GM18519 (cell line): ENCODE data around the gene DUSP28.
A peak's percentile ranks its signal among the peaks of the same experiment; 100 is the strongest.

Experiments
- ATAC-seq: cut with Tn5 transposase; IDR thresholded peaks from one replicate; pipeline ENCODE4 v1.9.1; 2021; ENCODE audit warnings: mild to moderate bottlenecking, moderate library complexity; ENCODE audit not compliant: unreplicated experiment, low FRiP score

Gene DUSP28

GRCh38 chr2:240584486-240585031 lies 24.4 kb downstream of the DUSP28 start:
- ATAC-seq, result peak; percentile 47

GRCh38 chr2:240585101-240585500 lies 24.9 kb downstream of the DUSP28 start:
- ATAC-seq, result peak; percentile 7

- ATAC-seq, result no peak
Measured at GRCh38 chr2:240585681-240586197, 25.6 kb downstream of the DUSP28 start.

GRCh38 chr2:240586198-240586918 lies 26.2 kb downstream of the DUSP28 start, which contains the start of gene CAPN10:
CAPN10 (plus strand) TSS chr2:240586734; CDS start chr2:240586912, 178 bp downstream.
- ATAC-seq, result peak; percentile 52

GRCh38 chr2:240586919-240587800 lies 27.0 kb downstream of the DUSP28 start:
- ATAC-seq, result no peak

GRCh38 chr2:240588006-240588655 lies 28.0 kb downstream of the DUSP28 start:
- no peak for ATAC-seq

- no peak for ATAC-seq
Measured at GRCh38 chr2:240588669-240589068, 28.5 kb downstream of the DUSP28 start.

GRCh38 chr2:240589375-240589774 lies 29.2 kb downstream of the DUSP28 start:
- no peak for ATAC-seq

- ATAC-seq, result no peak
Measured at GRCh38 chr2:240589850-240590525, 29.8 kb downstream of the DUSP28 start.

- ATAC-seq, result no peak
Measured at GRCh38 chr2:240590681-240591111, 30.5 kb downstream of the DUSP28 start.

GRCh38 chr2:240591226-240591625 lies 31.1 kb downstream of the DUSP28 start:
- ATAC-seq, result no peak

- ATAC-seq, result no peak
Measured at GRCh38 chr2:240591784-240592183, 31.6 kb downstream of the DUSP28 start.

- ATAC-seq, result no peak
Measured at GRCh38 chr2:240593026-240593702, 33.0 kb downstream of the DUSP28 start.

GRCh38 chr2:240593703-240594451 lies 33.7 kb downstream of the DUSP28 start:
- ATAC-seq, result no peak

- no peak for ATAC-seq
Measured at GRCh38 chr2:240594511-240595380, 34.6 kb downstream of the DUSP28 start.

- ATAC-seq, result no peak
Measured at GRCh38 chr2:240595381-240596079, 35.4 kb downstream of the DUSP28 start.

GRCh38 chr2:240596080-240596460 lies 35.9 kb downstream of the DUSP28 start:
- no peak for ATAC-seq
